Lower lobe of right lung (tissue), 2 donors: ENCODE results near the gene CATSPERB. TPM values are rescaled to one million over a fixed set of nuclear protein-coding genes. Genes with fewer than 3 reads are reported as not detected.
"Not testable (repeated sequence)": the region's sequence is repeated elsewhere in the genome, so short reads cannot be mapped to it uniquely, and the experiment has no call there.

ENCODE experiments used
- ATAC-seq, 2 donors: fragments of 200-7000 bp; cut with Tn5 transposase; one replicate each; pipeline ENCODE4 v1.9.1; 2020 to 2022; ENCODE audit warnings: mild to moderate bottlenecking in 2 of 2, moderate library complexity in 2 of 2
- DNase-seq: peaks from one replicate; pipeline ENCODE4 v3.0.0-alpha.2; 2020
- H3K27ac ChIP-seq: fragments of 200-600 bp; one replicate; pipeline ENCODE4 v1.8.0; 2022
- H3K27me3 ChIP-seq: fragments of 200-600 bp; one replicate; pipeline ENCODE4 v1.8.0; 2022; ENCODE audit warnings: low read depth
- H3K36me3 ChIP-seq: fragments of 200-600 bp; one replicate; pipeline ENCODE4 v1.8.0; 2022; ENCODE audit warnings: mild to moderate bottlenecking
- H3K4me1 ChIP-seq: fragments of 200-600 bp; one replicate; pipeline ENCODE4 v1.8.0; 2022
- H3K4me3 ChIP-seq: fragments of 200-600 bp; one replicate; pipeline ENCODE4 v1.8.0; 2022; ENCODE audit warnings: mild to moderate bottlenecking
- H3K9me3 ChIP-seq: fragments of 200-600 bp; one replicate; pipeline ENCODE4 v1.8.0; 2022
- intact Hi-C: fragments of 100-400 bp; cut with DNase I; formaldehyde crosslinking; loops from one replicate; pipeline ENCODE4 v1.11.0; 2022
- total RNA-seq: library from RNA; stranded (reverse); fragmentation: NEBNext Ultra II Directional; extraction: Animal tissue kit (Norgen Biotek cat#: 25700); gene quantifications from one replicate; pipeline ENCODE4 v1.2.1, GENCODE V29; 2021
- TF ChIP-seq, protein P1 (sequence below): fragments of 200-600 bp; IDR thresholded peaks from one replicate; pipeline ENCODE4 v1.8.0; 2022; ENCODE audit warnings: antibody characterized with exemption, mild to moderate bottlenecking
- donor health status: DM: no; HTN: yes; CAD: no; lungs with severe emphysema.

The CATSPERB gene
- total RNA-seq, 1 donor from 2014 or later, result 2.8 TPM

DNA sequence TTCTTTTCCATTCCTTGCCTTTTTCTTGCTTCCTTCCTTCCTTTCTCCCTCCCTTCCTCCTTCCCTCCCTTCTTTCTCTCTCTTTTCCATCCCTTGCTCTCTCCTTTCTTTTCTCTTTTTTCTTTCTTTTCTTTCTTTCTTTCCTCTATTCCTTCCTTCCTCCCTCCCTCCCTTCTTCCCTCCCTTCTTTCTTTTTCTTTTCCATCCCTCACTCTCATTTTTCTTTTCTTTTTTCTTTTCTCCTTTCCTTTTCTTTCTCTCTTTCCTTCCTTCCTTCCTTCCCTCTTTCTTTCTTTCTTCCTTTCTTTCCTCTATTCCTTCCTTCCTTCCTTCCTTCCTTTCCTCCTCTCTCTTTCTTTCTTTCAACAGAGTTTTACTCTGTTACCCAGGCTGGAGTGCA lies 186.7 kb downstream of the CATSPERB start:
- H3K27ac ChIP-seq, result no peak overlapping the region
- DNase-seq (no peak), ATAC-seq (no peak)
- no peak overlapping the region for H3K4me3 ChIP-seq
- H3K9me3 ChIP-seq, result peaks cover 8% of the 10 kb centered on the region
- TF ChIP-seq, protein P1, sequence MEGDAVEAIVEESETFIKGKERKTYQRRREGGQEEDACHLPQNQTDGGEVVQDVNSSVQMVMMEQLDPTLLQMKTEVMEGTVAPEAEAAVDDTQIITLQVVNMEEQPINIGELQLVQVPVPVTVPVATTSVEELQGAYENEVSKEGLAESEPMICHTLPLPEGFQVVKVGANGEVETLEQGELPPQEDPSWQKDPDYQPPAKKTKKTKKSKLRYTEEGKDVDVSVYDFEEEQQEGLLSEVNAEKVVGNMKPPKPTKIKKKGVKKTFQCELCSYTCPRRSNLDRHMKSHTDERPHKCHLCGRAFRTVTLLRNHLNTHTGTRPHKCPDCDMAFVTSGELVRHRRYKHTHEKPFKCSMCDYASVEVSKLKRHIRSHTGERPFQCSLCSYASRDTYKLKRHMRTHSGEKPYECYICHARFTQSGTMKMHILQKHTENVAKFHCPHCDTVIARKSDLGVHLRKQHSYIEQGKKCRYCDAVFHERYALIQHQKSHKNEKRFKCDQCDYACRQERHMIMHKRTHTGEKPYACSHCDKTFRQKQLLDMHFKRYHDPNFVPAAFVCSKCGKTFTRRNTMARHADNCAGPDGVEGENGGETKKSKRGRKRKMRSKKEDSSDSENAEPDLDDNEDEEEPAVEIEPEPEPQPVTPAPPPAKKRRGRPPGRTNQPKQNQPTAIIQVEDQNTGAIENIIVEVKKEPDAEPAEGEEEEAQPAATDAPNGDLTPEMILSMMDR, result no peak
- intact Hi-C loops, result no loop called here
- no peaks in the 10 kb centered on the region for H3K36me3 ChIP-seq
- no peaks in the 10 kb centered on the region for H3K4me1 ChIP-seq
- H3K27me3 ChIP-seq, result no peaks in the 10 kb centered on the region

DNA sequence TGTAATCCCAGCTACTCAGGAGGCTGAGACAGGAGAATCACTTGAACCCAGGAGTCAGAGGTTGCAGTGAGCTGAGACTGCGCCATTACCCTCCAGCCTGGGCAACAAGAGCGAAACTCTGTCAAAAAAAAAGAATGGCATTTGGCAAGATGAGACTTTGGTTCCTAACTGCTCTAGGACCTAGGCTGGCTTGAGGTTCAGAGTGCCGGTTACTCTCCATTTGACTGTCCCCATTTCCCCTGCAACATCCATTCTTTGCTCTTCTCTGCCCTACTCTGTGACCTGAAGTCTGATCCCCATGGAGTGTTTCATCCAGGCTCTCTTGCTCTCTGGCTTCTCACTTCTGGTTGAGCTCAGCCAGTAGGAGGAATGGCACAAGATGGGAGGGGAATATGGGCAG lies 195.6 kb downstream of the CATSPERB start:
- TF ChIP-seq, protein P1, result no peak
- H3K9me3 ChIP-seq, result peaks cover 3% of the 10 kb centered on the region
- intact Hi-C loops, result no loop called here
- no peak for ATAC-seq
- no peak overlapping the region for H3K27ac ChIP-seq
- H3K36me3 ChIP-seq, result no peaks in the 10 kb centered on the region
- no peaks in the 10 kb centered on the region for H3K4me1 ChIP-seq
- H3K4me3 ChIP-seq, result no peak overlapping the region
- DNase-seq, result no peak
- no peaks in the 10 kb centered on the region for H3K27me3 ChIP-seq

DNA sequence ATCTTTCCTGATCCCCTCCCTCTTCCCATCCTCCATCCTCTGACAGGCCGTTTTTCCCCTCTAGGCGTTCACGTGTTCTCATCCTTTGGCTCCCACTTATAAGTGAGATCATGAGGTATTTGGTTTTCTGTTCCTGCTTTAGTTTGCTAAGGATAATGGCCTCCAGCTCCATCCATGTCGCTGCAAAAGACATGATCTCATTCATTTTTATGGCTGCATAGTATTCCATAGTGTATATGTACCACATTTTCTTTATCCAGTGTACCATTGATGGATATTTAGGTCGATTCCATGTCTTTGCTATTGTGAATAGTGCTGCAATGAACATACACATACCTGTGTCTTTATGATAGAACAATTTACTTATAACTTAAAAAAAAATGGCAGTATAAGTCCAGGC lies 197.8 kb downstream of the CATSPERB start:
- not testable (repeated sequence) for DNase-seq, H3K27ac ChIP-seq

DNA sequence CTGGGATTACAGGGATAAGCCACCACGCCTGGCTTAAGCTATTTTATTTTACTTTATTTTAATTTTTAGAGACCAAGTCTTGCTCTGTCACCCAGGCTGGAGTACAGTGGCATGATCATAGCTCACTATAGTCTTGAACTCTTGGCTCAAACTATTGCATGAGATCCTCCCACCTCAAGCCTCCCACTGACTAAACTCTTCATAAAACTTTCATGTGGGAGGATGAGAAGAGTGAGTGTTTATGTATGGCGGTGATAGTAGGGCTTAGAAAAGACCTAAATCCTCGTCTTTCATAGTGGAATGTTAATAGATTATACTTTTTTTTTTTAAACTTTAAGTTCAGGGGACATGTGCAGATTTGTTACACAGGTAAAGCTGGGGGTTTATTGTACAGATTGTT lies 198.3 kb downstream of the CATSPERB start:
- H3K27me3 ChIP-seq, result no peaks in the 10 kb centered on the region
- H3K9me3 ChIP-seq, result no peaks in the 10 kb centered on the region

More for the DNA sequence above, 197.8 kb downstream of the CATSPERB start:
- intact Hi-C loops, H3K9me3 ChIP-seq, H3K27me3 ChIP-seq, H3K4me3 ChIP-seq, H3K36me3 ChIP-seq, ATAC-seq, H3K4me1 ChIP-seq: not testable (repeated sequence)

More for the DNA sequence above, 198.3 kb downstream of the CATSPERB start:
- DNase-seq (no peak), ATAC-seq (no peak)
- H3K4me3 ChIP-seq, result no peak overlapping the region
- no peak overlapping the region for H3K27ac ChIP-seq
- H3K4me1 ChIP-seq, result no peaks in the 10 kb centered on the region
- intact Hi-C loops, result no loop called here
- TF ChIP-seq, protein P1, result no peak
- no peaks in the 10 kb centered on the region for H3K36me3 ChIP-seq

Other genes with a start within 250 kb of the CATSPERB start
- 85.4 TPM for gene PPP4R3A, start 221.8 kb downstream of the CATSPERB start, total RNA-seq
- gene TC2N, start 135.4 kb upstream of the CATSPERB start, total RNA-seq, result 53.1 TPM
- 130 TPM for gene FBLN5, start 215.6 kb upstream of the CATSPERB start, total RNA-seq